Renal cortical epithelial cell (primary cell): ENCODE results near the gene INTS15. TPM values are rescaled to one million over a fixed set of nuclear protein-coding genes. Genes with fewer than 3 reads are reported as not detected.

Experiments used
- DNase-seq: peaks from one replicate; pipeline ENCODE4 v3.0.0-alpha.2; 2011; ENCODE audit warnings: low read depth
- total RNA-seq: library from RNA; depleted of rRNA; stranded (reverse); fragments of >200 nt; gene quantifications from 2 replicates; pipeline ENCODE4 v1.2.3, GENCODE V29; 2014

Gene INTS15
- total RNA-seq, 1 donor from 2014 or later, result 11.5 TPM

DNA sequence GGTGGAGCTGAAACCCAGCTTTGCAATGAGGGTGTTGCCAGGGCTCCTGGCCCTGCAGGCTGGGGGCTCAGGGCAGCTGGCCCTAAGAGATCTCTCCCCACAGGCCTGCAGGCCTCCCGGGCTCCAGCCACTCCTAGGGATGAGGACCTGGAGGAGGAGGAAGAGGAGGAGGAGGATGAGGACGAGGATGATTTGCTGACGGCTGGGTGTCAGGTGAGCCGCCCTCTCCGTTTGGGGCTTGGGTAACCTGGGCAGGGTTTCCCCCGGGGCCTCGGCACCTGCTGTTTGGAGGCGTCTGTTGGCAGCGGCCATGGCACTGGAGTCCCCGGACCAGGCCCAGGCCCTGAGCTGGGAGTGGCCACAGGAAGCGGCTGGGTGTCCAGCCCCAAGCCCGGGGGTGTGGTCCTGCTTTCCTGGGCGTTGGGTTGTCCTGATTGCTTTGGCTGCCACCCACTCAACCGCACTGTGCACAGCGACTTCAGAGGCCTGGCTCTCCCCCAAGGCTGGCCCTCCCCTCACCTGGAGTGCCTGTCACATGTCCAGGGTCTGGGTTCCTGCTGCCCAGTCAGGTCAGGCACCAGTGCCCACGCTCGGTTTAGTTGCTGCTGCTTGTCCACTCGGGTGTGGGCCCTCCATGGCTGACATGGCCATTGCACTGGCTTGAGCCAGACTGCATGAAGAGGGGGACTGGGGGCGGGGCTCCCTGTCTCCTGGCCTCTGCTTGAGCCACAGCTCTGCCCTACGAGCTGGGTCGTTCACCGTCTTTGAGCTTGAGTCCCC lies 53.2 kb downstream of the INTS15 start:
- no peak for DNase-seq

DNA sequence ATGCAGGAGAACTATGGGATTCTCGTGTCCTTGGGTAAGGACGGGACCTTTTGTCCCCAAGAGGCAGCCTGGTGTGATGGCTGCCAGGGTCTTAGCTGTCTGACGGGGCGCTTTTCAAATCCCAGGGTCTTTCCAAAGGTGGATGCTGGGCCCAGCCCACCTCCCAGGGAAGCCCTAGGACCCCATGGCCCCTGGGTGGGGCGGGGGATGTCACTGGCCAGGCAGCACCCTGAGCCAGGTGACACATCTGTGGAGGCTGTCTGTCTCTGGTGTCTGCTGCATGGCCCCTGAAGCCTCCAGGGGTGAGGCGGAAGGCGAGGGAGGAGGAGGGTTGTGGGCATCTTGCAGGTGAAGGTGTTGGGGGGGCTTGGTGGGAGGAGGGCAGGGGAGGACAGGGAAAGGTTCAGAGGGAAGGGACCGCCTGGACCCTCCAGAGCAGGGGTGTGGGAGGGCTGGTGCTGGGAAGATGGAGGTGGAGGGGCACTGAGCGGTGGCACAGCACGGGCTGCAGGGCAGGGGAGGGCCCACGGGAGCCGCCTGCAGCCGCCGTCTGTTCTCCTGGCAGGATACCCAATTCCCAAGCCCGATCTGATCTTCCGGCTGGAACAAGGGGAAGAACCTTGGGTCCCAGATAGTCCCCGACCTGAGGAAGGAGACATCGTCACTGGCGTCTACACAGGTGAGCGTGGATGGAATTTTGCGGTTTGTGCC lies 54.2 kb downstream of the INTS15 start:
- DNase-seq, result no peak

DNA sequence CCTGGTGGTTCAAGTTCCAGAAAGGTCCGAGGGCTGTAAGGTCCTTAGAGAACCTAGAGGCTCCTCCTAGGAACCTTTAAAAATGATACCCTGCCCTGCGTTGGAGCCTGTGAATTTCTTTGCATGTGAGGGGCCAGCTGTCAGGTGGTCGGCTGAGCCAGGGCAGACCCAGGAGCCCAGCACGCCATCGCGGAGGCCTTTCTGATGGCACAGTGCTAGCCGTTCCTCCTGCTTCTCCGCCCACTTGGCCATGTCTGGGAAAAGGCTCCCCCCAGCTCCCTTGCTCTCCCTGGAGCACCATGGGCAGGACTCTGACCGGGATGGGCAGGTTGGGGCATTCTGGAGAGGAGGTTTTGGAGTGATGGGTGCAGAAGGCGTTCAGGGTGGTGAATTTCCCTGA lies 54.9 kb downstream of the INTS15 start:
- DNase-seq, result no peak

DNA sequence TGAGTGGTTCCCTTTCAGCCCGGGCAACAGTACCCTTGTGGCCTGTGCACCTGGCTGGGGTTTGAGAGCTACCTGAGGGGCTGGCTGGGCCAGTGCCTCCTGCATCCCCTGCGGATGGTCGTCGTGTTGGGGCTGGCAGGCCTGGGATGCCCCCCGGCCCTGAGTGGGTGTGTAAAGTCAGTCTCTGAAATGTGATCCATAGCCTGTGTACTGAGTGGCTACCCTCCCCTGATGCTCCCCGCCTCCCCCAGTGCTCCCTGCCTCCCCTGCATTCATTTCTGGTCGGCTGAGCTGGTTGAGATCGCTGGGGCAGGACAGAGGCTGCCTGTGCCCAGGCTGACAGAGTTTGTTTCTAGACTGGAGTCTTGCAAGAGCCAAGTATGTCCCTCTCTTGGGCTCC lies 56.6 kb downstream of the INTS15 start:
- DNase-seq, result no peak

DNA sequence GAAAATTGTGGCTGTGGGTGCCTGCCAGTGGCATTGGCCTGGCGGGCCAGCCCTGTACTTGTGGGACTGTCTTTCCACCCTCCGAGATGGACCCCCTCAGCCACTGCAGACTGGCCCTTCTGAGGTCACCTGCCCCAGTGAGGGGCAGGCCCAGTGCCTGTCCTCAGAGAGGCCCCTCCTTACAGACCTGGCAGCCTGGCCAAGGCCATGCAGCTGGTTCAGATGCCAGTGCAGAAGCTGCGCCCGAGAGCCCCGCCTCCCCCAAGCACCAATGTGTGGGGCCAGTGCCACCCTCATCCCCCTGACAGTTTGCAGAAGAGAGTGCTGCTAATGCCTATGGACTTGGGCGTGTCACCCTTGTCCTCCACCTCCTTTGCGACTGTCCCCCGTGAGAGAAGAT lies 57.3 kb downstream of the INTS15 start:
- DNase-seq, result no peak

DNA sequence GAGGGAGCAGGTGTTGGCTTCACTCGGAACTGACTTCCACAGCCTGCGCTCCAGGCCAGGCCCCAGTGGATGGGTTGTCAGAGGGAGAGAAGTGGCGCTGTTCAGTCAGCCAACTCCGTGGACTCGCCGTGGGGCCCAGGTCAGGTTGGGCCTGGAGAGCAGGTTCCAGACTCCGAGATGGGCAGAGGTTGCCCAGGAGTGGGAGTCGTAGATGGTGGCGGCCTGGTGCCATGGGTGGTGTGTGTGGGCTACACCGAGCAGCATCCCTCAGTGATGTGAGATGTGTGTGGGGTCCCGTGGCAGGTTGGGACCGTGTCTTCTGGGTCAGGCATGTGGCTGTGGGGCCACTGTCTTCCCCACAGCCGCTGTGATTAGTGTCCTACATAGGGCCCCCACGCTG lies 57.7 kb downstream of the INTS15 start:
- DNase-seq, result no peak

DNA sequence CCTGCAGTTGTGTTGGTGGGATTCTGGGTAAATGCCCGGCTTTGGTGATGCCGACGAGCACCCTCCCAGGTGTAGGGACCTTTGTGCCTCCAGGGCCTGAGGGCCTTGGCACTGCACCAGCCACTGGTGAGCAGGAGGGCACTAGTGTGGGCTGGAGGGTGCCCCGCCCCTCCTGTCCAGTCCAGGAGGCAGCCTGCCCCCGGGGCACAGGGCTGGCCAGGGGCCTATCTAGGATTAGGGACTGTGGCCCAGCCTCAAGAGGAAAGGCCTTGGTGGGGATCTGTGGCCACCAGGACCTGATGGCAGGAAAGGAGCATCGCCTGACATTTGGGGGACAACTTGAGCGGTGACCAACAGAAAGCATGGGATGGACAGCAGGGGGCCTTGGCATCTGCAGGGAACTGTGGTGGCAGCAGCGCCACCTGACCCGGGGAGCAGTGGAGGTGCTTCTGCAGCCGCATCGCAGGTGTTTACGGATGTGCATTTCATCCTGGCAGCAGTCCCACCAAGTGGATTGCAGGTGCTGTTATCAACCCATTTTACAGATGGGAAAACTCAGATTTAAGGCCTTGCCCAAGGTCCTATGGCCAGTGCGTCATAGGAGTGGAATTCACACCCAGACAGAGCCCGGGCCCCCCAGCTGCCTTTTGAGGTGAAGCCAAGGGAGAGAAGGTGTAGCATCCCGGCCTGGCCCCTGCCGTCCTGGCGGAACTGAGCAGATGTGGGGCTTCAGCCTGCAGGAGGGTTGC lies 58.4 kb downstream of the INTS15 start:
- DNase-seq, result no peak

DNA sequence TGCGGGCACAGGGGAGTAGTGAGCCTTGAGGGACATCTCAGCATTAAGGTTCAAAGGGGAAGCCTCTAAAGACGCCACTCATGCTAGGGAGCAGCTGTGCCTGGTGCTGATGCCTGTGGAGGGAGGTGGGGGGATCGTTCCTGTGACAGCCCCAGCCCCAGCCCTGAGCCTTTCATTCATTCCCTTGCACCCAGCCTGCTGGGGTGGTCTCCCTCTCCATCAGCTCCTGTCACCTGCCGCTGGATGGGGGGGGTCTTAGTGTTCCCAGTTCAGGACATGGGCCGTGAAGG lies 58.9 kb downstream of the INTS15 start:
- DNase-seq, result no peak

DNA sequence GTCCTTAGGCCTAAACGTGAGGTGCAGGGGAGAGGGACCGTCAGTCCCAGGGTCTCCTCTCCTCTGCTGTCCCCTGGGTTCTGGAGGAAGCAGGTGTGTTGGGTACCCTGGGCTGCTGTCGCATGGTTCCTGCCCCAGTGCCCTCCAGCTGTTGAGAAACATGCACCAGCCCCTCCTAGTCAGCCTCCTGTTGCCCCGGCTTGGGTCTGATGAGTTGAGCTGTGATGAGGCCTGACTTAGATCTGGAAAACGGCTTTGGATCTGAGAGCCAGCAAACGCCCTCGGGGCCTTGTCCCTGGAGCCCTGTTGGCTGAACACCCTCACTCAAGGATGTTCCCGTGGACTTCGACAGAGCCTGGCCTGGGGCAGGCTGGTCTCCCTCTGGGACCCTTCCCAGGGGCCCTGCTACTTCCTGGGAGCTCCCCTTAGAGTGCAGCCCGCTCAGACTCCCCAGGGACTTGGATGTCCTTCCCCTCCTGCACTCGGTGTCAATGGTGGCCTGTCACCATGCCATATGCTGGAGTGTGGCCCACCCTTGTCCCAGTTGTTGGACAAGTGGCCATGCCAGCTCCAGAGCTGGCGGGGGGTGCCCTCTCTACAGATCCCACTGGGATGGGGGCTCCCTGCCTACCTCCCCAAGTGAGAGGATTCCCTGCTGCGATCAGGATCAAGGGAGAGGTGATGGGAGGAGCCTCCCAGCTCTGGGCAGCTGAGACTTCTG lies 59.6 kb downstream of the INTS15 start:
- DNase-seq, result no peak

DNA sequence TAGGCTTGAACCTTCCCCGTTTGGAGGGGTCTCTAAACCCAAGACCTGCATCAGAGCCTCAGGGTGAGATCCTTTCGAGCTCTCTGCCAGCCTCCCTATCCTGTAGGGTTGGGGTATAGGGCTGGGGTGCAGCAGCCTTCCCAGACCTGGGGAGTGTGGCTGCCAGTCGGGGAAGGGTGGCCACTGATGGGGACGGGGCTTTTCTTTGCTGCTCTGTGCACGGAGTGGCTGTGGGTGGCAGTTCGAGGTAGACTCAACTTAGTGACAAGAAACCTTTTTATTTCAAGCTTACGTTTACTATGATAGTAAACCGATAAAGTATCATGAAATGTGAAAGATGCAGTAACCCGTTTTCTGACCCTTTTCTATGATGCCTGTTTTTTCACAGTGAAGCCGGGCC lies 60.3 kb downstream of the INTS15 start:
- no peak for DNase-seq

DNA sequence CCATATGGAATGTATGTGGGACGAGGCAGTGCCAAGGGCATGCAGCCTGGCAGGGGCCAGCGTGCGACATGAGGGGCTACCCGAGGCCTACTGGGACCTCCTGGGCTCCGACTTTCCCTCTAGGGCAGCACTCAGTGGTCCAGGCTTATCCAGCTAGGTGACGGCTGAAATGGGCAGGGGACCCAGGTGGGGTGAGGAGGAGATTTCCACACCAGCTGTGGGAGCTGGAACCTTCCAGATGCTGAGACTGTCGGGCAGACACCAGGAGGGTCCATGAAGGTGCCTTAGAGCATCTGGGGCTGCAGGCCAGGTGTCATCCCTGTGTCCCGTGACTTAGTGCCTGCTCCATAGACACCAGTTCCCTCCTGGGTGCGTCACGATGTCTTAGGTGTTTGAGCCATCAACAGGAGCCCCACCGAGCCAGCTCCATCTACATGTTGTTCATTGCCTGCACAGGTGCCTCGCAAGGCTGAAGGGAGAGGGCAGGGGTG lies 60.7 kb downstream of the INTS15 start:
- no peak for DNase-seq

DNA sequence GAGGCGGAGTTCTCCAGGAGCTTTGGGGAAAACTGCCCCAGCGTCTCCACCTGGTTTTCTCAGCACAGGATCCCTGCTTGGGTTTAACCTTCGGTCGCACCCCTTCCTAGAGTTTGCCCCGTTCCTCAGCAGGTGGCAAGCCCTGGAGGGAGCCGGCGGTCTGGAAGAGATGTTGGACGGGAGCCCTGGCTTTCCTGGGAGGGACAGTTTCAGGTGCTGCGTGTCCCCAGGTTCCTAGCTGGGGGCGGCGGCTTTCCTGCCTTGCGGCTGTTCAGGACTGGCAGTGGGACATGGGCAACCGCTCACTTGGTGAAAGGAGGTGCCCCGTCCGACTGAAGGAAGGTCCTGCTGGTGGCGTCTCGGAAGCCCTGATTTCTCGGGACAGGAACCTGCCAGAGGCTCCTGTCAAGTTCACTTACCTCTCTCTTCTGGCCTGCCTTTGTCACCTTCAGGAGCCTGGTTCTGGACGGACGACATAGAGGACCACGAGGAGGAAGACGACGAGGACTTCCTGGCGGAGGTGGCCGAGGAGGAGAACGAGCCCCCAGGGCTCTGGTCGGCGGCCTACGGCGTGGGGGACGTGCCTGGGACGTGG lies 62.1 kb downstream of the INTS15 start:
- no peak for DNase-seq

DNA sequence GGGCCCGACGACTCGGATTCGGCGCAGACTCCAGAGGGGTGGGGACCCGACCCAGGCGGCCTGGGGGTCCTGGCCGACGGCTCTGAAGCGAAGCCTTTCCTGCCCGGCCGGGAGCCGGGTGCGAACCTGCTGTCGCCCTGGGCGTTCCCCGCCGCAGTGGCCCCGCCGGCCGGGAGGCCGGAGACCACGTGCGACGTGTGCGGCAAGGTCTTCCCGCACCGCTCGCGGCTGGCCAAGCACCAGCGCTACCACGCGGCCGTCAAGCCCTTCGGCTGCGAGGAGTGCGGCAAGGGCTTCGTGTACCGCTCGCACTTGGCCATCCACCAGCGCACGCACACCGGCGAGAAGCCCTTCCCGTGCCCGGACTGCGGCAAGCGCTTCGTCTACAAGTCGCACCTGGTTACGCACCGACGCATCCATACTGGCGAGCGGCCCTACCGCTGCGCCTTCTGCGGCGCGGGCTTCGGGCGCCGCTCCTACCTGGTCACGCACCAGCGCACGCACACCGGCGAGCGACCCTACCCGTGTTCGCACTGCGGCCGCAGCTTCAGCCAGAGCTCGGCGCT lies 62.7 kb downstream of the INTS15 start:
- DNase-seq, result no peak

DNA sequence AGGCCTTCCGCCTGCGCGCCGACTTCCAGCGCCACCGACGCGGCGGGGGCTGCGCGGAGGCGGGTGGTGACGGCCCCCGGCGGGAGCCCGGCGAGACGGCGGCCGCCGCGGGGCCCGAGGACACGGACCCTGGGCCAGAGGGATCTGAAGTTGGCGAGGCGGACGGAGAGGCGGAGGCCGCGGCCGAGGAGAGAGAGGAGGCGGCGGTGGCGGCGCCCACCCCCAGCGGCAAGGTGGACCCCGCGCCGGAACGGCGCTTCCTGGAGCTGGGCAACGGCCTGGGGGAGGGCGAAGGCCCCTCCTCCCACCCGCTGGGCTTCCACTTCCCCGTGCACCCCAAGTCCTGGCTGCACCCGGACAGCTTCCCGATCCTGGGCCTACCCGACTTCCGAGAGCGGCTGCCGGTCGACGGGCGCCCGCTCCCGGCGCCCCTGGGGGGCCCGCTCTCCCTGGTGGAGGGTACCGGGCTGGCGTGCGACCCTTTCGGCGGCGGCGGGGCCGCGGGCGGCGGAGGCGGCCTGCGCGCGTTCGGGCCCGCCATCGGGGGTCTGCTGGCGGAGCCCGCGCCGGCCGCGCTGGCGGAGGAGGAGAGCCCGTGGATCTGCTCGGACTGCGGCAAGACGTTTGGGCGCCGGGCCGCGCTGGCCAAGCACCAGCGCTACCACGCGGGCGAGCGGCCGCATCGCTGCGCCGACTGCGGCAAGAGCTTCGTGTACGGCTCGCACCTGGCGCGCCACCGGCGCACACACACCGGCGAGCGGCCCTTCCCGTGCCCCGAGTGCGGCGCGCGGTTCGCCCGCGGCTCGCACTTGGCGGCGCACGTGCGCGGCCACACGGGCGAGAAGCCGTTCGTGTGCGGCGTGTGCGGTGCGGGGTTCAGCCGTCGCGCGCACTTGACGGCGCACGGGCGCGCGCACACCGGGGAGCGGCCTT lies 63.5 kb downstream of the INTS15 start:
- no peak for DNase-seq

DNA sequence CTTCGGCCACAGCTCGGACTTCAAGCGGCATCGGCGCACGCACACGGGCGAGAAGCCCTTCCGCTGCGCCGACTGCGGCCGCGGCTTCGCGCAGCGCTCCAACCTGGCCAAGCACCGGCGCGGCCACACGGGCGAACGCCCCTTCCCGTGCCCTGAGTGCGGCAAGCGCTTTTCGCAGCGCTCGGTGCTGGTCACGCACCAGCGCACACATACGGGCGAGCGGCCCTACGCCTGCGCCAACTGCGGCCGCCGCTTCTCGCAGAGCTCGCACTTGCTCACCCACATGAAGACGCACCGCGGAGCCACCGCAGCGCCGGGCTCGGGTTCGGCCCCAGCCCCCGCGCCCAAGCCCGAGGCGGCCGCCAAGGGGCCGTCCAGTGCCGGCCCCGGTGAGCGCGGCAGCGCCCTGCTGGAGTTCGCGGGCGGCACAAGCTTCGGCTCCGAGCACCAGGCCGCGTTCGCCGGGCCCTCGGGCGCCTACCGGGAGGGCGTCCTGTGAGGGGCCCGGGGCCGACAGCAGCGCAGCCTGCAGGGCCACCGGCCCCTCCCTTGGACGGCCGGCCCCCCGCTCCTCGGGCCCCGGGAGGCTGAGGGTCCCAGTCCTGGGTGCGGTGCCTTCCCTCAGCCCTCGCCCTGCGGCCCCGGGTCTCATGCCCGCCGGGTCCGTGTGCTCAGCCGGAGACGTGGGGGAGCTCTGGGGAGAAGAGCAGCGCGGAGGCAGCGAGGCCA lies 64.5 kb downstream of the INTS15 start:
- DNase-seq, result no peak

DNA sequence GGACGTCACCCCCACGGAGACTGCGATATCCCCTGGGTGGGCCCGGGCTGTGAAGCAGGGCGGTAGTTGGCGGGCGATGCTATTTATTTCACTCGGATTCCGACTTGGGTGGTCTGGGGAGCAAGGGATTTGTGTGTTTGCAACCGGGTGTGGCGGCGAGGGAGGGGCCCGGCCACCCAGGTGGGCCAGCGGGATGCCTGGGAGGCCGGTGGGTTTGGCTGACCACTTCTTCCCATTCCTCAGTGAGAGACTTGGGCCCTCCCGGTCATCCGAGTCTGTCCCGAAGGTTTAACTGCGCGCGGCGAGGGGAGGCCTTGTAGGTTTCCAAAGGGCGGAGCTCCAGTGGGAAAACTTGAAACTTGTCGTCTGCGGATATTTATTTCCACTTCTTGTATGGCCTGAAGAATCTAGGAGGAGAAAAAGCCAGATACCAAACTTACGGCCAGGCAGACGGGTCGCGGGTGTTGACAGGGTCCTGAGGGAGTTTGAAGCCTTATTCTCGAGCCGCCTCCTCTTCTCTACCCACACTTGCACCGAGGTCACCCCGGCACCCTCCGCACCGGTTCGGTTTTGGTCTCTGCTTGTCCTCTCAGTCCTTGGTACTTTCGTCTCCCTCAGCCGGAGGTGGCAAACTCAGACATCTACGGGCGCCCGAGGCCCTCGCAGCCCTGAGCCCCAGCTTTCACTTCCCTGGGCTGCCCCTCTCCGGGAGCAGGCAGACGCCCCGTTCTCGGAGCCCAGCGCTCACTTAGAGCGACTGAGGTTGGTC lies 65.2 kb downstream of the INTS15 start:
- no peak for DNase-seq

DNA sequence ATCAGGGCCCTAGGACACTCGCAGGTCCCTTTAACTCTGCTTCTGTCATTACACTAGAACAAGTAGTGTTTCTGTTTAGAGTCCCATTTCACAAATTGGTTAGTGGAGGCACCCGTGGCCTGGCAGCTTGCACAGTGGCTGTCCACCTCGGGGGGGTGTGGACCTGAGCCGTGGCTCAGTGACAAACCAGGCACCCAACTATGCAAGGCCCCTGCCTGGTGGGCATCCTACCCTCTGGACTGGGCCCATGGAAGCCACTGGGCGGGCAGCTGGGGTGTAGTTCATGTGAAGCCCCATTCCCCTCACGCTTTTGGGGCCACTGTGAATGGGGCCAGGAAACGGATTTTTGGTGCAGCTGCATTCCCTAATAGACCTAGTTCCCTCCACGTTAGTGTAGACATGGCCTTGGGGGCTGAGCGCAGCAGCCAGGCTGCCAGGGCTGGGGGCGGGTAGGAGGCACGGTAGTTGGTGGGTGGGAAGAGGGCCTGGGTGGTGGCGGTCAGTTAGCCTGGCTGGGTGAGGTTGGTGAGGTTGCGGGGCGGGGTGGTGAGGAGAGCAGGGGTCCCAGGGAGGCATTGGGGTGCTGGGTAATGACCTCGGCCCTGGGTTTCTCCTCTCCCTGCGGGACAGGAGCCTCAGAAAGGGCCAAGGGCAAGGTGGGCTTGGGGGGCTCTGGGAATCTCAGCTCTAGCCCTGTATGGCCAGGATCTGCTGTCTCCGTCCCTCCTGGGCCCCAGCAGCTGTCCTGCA lies 66.0 kb downstream of the INTS15 start:
- no peak for DNase-seq

DNA sequence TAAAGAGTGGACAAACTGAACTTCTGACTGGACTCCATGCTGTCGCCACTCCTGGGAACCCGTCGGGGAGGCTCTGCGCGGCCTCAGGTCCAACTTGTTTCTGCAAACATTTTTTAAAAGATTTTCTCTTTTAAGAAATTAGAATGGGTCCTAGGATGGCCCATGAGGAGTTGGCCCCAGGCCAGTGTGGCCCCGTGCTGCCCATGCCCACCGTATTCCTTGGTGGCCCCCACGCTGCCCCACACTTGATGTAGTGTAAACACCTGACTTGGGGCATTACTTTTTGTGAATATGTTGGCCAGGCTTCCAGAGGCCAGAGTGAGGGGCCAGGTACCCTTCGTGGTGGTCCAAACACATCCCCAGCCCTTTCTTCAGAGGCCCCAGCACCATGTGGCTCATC lies 66.6 kb downstream of the INTS15 start:
- no peak for DNase-seq
